ENCODE data around the gene RNF213.

DNA sequence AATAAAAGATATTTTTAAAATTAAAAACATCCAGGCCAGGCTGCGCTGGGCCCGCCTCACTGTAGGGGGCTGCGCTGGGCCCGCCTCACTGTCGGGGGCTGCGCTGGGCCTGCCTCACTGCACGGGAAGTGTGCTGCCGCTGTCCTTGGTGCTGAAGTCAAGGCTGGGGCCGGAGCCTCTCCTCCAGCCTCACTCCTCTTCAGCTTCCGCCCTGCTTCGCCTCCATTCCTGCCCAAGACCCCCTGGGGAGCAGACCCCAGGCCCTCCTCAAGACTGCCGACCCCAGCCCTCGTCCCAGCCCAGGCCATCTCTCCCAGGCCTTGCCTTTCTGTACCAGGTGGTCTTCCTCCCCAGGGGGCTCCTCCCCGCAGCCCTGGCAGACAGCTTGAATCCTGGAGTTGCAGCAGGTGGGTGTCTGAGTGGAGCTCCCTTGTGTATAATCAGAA is 180.5 kb downstream of the RNF213 start:
- TF ChIP-seq NFIC (IDR thresholded peaks at IDR 0.05; ENCODE audit: borderline replicate concordance) (no peak), FOXM1 (IDR thresholded peaks at IDR 0.05; ENCODE audit: low read depth) (no peak), YY1 (IDR thresholded peaks at IDR 0.05; ENCODE audit: low read depth) (no peak), EP300 (IDR thresholded peaks at IDR 0.05; ENCODE audit: borderline replicate concordance in 1 of 2, low read depth in 1 of 2, low read length in 1 of 2) (no peak)
- TF ChIP-seq, protein P1, sequence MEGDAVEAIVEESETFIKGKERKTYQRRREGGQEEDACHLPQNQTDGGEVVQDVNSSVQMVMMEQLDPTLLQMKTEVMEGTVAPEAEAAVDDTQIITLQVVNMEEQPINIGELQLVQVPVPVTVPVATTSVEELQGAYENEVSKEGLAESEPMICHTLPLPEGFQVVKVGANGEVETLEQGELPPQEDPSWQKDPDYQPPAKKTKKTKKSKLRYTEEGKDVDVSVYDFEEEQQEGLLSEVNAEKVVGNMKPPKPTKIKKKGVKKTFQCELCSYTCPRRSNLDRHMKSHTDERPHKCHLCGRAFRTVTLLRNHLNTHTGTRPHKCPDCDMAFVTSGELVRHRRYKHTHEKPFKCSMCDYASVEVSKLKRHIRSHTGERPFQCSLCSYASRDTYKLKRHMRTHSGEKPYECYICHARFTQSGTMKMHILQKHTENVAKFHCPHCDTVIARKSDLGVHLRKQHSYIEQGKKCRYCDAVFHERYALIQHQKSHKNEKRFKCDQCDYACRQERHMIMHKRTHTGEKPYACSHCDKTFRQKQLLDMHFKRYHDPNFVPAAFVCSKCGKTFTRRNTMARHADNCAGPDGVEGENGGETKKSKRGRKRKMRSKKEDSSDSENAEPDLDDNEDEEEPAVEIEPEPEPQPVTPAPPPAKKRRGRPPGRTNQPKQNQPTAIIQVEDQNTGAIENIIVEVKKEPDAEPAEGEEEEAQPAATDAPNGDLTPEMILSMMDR (IDR thresholded peaks at IDR 0.05) = no peak

Data from SK-N-SH (cell line).